AML-193 (cell line): ENCODE measurements around the gene RASA3.
"Not testable (repeated sequence)": the region's sequence is repeated elsewhere in the genome, so short reads cannot be mapped to it uniquely, and the experiment has no call there.

Experiments
- DNase-seq, 2 experiments: peaks; one replicate each; lab custom pipeline; 2025; lab: John Stamatoyannopoulos, UW

The RASA3 gene

DNA sequence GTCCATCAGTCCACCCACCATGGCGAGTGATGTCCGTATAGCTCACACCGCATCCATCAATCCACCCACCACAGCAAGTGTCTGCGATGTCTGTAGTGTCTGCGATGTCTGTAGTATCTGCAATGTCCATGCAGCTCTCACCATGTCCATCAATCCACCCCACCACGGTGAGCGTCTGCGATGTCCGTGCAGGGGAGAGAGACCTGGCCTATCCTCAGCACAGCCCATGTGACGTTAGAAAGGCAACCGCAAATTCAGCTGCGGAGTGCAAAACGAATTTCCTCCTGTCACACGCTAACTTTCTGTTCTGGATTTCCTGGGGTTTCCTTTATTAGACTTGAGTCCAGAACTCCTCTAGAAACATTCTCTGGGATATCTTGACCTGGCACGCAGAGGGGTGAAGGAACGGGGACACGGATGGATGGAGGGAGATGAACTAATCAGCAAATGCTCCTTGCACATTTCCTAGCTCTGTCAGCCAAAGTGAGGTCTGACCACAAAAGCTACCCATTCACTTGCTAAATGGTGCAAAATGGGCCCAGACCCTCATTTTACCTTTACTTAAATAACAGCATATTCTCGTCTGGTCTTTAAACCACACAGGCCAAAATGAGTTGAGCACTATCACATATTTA, 18.3 kb downstream of the RASA3 start:
- no peak for DNase-seq

DNA sequence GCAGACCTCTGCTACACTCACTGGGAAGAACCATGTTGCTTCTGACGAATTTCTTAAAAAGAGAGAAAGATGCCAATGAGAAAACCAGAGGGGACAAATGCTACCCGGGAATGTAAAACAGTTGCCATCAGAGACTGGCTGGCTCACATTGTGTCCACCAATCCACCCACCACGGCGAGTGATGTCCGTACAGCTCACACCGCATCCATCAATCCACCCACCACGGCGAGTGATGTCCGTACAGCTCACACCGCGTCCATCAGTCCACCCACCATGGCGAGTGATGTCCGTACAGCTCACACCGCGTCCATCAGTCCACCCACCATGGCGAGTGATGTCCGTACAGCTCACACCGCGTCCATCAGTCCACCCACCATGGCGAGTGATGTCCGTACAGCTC, 19.0 kb downstream of the RASA3 start:
- not testable (repeated sequence) for DNase-seq

DNA sequence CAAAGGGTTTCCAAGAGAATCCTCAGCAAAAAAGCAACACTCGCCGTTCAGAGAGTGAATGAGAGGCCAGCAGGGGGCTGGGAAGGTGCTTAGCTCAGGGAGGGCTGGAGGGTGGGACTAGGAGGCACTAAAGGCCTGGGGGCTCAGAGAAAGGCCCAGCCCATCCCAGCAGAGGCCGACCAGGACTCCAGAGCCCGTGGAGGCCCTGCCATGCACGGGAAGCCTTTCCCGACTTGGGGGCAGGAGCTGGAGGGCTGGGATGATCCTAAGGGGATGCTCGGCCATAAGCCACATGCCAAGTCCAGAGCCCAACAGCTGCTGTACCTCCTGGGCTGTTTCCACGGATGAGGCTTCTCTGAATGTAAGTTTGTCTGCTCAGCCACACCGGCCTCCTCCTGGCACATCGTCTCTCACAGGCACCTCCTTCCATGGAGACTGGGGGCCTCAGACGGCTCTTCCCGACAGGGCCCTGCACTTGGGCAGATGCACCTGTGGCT, 19.5 kb downstream of the RASA3 start:
- DNase-seq = no peak

DNA sequence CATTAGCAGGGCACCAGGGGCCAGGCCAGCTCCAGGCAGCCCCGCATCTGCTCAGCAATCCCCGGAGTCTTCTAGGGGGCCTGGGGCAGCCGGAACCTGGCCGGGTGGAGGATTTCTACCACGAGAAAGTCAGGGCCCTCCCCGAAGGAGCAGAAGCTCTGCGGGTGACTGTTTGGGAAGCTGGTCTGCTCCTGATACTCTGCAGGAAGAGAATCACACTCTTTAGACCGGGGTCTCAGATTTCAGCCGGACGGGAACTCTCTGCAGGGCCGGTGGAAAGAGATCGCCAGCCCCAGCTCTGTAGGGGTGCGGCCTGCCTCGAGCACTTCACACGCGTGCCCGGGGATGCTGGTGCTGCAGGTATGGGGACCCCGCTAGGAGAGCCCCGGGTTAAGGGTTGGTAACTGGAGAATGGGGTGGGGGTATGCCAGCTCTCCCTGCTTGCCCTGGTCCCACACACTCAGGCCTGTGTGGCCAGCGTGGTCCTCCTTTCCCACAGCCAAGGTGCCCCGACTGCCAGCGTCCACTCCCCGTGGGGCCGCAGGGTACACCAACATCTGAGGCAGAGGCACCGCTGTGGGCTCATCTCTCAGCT, 20.1 kb downstream of the RASA3 start:
- DNase-seq = no peak

DNA sequence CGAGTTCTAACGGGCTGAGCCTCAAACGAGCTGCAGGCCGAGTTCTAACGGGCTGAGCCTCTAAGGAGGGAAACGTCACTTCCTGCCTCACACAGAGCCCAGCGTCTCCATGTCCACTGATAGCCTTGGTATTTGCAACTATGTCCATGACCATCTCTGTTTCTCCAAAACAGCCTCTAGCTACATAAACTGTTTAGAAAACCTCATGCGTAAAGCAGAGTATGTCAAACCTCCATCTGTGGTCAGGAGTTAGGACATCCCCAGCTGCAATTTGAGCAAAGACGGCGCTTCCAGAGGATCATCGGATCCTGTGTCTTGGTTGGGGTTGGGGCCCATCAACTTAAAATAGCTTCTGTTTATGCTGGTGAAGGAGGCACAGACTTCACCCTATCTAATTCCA, 20.8 kb downstream of the RASA3 start:
- DNase-seq = no peak

DNA sequence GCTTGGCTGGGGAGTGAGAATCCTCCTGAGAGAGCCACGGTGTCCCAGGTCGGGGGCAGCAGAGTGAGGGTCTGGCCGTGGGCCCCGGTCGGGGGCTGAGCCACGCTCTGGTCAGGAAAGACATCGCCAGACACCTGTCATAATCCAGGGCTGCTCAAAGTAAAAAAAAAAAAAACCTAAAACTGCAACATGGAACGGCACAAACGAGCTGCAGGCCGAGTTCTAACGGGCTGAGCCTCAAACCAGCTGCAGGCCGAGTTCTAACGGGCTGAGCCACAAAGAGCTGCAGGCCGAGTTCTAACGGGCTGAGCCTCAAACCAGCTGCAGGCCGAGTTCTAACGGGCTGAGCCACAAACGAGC, 21.6 kb downstream of the RASA3 start:
- DNase-seq = not testable (repeated sequence)

DNA sequence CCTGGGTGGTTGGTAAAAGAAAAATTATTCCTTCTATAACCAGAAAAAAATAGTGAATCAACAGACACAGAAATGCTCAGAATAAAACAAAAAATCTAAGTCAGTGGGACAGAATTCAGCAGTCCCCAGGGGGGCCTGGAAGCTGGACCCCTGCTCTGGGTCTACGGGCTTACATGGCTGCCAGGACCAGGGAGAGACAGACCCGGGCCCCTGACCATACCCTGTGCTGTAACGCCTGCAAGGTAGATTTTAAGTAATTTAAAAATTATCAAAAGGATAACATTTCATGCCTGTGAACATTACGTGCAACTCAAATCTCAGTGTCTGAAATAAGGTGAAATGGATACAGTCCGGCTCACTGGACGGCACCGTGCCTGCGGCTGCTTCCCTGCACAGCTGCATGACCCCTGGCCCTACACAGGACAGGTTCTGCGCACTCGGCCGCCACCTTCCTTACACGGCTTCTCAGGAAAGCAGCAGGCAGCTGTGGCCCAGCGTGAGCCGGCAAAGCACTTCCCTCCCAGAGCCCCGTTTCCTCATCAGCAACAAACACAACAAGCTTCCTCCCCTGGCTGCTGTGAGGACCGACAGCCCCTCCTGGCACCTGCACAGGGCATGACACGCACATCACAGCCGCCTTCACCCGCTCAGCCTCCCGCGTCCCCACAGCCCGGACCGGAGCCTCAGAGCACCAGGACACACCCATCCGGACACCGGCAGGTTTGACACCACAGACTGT, 22.2 kb downstream of the RASA3 start:
- DNase-seq = no peak

DNA sequence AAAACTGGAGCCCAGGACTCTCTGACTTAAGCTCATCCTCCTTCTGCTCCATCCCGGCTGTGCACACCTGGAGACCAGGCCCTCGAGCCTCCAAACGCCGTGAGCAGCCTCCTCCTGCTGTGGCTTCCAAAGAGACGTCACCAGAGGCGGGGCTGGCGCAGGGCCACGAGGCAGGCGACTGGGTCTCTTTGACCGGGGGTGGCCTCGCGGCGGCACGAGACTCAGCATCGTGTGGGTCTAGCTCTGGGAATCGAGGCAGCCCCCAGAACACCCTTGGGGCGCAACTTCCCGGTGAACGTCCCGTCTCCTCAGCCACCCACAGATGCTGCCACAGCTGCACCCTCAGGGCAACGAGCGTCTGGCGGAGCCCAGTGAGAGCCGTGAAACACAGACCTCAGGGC, 22.8 kb downstream of the RASA3 start:
- no peak for DNase-seq

DNA sequence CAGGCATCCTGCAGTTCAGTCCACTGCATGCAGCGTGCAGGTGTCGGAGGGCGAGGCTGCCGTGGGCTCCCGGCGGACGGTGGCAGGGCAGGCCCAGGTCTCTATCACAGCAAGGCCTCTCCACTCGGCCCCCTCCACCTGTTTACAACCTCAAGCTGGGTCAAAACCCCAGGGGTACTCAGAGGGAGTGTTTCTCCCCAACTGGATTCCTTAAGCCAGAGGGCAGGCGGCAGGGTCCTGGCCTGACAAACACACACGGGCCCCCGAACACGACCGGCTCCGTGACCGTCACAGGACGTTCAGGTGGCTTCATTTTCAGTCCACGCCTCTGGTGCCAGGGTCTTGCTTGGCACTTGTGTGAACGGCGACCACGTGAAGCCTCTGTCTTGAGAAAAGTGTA, 23.5 kb downstream of the RASA3 start:
- no peak for DNase-seq

DNA sequence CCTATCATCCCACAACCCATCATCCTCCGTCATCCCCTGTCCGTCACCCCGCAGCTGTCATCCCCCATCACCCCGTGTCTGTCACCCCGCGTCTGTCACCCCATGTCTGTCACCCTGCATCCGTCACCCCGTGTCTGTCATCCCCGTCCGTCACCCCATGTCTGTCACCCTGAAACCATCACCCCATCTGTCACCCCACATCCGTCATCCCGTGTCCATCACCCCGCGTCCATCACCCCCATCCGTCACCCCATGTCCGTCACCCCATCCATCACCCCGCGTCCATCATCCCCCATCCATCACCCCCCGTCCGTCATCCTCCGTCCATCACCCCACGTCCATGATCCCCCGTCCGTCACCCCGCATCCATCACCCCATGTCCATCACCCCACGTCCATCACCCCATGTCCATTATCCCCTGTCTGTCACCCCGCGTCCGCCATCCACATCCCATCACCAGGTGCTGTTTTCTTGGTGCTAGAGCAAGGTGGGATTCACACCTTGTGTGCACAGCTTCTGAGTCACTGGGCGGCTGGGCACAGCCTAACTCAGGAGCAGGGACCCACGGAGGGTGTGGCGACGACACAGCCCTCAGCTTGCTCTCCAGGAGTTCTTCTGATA, 24.2 kb downstream of the RASA3 start:
- no peak for DNase-seq

DNA sequence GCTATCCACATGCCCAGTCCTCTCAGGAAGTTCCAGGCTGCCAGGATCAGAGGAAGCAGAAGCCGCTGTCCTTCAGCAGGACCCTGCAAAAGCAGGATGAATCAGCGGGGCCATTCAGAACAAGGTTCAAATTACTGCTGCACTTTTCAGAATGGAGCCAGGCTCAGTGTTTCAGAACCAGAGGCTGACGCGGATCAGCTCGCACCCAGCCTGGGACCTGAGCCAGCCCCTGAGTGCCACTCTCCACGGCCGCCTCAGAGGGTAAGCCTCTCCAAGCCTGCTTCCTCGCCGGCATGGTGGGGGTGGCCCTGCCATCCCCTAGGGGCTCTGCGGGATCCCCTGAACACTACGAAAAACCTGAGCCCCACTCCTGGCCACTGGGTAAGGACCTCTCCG, 24.7 kb downstream of the RASA3 start:
- DNase-seq = no peak

DNA sequence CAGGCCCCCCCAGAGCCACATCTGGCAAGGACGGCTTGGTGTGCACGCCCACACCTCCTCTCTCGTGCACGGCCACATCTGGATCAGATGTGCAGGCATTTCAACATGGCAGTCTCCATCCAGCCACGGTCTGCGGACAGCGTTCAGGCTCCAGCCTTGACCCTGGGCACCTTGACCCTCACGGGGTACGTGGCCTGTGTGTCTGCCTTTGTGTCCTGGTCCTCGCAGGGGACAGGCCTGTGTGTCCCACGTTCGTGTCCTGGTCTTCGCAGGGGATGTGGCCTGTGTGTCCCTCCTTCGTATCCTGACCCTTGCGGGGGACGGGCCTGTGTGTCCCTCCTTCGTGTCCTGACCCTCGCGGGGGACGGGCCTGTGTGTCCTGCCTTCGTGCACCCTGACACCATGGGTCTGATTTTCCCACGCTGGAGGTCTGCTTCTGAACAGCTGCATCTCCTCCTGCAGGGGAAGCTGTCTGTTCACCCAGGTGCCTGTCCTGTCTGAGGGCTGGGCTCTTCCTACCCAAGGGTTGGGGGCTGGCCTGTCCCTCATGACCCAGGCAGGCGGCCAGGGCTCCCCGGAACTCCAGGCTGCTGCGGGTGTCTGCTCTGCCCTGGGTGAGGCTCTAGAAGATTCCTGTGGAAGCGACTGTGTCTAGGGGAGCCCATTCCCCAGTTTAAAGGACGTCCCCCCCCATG, 25.3 kb downstream of the RASA3 start:
- no peak for DNase-seq

DNA sequence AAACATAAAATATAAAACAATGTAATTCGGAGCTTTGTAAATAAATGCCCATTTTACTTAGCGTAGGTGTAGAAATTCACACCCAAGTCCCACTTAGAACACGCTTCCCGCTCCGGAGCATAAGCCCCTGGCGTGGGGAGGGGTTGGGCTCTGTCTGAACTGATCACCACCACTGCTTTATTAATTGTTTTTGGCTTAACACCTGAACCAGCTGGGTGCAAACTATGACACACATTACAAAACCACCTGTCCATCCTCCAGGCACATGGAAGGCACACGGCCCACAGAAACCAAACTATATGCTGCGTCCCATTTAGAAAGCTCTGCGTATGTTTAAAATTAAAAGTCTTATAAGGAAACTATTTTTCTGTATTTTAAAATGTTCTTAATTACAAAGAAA, 25.9 kb downstream of the RASA3 start:
- no peak for DNase-seq

DNA sequence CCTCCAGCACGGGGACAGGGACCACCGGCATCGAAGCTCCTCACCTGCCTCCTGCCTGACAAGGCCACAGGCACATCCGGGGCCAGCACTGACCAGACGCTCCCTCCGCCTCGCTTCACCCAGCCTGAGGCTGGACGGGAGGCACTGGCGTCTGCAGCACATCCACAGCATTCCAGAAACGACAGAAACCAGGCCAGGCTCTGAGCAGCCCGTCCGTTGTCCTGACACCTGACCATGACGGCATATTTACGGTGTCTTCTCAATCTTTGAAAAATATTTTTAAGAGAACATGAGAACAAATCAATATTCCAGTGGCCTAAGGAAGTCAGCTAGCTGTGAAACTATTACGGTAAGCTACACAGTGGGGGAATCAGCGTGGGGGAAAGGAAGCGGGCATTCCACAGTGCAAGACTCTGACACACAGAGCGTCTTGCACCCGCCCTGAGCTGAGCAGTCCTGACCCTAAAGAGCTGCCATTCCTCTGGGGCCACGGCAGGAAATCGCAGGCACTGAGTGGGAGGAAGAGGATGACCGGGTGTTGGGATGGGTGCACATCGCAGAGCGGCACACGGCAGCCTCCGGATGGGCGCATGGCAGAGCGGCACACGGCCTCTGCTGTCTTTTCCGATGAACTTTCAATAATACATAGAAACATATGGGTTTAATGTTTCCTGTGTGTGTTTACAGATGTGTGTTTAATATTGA, 26.8 kb downstream of the RASA3 start:
- DNase-seq = no peak

DNA sequence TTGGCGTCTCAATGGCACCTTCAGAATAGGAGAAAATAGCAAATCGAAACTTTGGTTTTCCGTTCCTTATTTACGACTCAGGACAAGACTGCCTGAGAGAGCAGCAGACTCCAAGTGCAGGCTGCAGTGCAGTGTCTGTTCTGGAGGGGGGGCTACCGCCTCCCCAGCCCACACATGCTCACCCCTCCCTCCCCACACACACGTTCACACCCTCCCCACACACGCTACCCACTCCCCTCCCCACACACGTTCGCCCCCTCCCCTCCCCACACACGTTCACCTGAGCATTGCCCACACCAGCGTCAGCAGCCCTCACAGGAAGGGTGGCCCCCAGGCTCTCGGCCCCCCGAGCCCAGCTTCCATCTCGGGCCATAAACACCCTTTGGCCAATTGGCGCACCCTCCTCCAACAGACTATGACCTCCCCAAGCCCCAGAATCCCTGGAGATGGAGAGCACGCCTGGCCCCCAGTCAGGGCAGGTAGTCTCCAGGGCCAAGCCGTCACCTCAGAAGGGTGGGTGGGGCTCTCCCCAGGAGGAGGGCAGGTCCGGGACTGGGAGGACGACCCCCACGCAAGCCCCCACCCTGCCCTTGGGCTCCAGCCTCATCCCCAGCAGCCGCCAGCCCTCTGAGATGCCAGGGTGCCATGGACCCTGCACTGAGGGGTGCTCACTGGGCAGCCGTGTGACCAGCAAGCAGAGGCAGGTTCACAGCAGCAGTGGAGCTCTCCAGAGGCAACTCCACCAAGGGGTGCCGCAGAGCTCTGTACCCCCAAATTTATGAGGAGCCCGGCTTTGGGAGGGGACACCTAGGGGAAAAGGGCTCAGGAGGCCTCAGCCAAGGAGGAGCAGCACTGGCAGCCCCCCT, 27.5 kb downstream of the RASA3 start:
- DNase-seq = no peak

DNA sequence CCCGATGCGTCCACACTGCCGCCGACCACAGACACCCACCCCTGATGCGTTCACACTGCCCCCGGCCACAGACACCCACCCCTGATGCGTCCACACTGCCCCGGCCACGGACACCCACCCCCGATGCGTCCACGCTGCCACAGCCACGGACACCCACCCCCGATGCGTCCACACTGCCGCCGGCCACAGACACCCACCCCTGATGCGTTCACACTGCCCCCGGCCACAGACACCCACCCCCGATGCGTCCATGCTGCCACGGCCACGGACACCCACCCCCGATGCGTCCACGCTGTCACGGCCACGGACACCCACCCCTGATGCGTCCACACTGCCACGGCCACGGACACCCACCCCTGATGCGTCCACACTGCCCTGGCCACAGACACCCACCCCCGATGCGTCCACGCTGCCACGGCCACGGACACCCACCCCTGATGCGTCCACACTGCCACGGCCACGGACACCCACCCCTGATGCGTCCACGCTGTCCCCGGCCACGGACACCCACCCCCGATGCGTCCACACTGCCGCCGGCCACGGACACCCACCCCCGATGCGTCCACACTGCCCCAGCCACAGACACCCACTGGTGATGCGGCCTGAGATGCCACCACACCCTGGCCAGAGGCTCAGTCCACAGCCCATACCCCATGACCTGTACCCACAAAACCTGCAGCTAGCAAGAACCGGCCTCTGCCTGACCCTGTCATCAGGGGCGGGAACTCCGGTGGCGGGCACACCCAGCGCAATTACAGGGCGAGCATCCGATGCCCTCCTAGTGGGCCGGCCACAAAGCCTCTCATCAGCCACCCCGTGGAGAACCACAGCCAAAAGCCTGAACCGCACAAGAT, 28.4 kb downstream of the RASA3 start:
- DNase-seq = no peak

DNA sequence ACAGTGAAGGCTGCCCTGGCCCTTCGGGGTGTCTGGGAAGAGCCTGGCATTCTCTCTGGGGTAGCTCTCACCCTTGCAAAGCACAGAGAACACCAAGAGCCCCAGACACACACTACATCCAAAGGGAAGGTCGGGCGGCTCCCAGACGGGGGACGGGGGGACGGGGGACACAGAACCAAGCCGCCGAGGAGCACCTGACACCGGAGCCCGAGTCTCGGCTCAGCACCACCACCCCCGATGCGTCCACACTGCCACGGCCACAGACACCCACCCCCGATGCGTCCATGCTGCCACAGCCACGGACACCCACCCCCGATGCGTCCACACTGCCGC, 29.2 kb downstream of the RASA3 start:
- DNase-seq = not testable (repeated sequence)

DNA sequence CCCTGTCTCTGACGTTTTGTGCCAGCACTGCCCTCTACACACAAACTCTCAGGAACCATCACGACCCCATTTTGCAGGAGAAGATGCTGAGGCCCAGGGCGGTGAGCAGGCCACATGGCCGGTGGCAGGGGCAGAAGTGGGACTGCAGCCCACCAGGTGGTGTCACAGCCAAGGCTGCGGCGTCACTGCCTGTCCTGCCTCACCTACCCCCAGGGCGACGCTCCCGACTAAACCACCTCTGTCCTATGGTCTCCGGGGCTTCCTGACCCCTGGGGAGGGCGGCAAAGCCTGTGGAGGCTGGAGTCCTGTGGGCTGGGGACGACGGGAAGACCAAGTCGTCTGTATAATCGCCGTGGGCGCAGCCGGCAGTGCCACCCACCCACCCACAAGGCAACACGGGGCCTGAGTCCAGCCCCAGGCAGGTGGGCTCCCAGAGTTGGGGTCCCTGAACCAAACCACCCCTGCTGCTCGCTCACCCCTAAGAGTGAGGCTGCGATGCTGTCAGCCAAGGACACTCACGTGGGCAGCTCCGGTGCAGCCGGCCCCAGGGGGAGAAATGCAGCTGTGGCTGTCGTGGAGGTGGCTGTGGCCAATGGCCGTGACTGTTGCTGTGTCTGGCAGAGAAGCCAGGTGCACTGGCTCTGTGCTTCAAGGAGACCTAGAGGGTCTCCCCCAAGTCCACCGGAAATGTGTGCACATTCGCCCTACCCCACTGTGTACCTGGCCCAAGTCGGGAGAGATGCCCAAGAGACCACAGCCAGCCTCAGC, 29.7 kb downstream of the RASA3 start:
- no peak for DNase-seq

DNA sequence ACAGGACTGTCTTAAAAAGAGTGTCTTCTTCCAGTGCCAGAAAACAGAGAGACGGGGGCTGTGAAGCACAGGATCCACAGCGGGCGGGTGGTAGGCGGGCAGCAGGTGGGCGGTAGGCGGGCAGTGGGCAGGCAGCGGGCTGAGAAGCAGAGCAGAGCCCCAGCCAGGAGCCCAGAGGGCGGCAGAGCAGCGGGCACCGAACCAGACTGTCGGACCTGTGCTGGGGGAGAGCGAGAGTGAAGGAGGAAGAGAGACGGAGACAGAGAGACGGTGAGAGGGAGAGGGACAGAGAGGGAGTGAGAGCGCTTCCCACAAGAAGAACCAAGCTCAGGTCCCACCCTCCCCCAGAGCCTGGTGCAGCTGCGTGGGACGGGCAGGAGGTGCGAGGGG, 30.3 kb downstream of the RASA3 start:
- DNase-seq = no peak
